ENCODE results near the gene AMBP. TPM values are rescaled to one million over a fixed set of nuclear protein-coding genes. Genes with fewer than 3 reads are reported as not detected.

AMBP gene
- total RNA-seq, 1 experiment from 2014 or later = 0.22 TPM

DNA sequence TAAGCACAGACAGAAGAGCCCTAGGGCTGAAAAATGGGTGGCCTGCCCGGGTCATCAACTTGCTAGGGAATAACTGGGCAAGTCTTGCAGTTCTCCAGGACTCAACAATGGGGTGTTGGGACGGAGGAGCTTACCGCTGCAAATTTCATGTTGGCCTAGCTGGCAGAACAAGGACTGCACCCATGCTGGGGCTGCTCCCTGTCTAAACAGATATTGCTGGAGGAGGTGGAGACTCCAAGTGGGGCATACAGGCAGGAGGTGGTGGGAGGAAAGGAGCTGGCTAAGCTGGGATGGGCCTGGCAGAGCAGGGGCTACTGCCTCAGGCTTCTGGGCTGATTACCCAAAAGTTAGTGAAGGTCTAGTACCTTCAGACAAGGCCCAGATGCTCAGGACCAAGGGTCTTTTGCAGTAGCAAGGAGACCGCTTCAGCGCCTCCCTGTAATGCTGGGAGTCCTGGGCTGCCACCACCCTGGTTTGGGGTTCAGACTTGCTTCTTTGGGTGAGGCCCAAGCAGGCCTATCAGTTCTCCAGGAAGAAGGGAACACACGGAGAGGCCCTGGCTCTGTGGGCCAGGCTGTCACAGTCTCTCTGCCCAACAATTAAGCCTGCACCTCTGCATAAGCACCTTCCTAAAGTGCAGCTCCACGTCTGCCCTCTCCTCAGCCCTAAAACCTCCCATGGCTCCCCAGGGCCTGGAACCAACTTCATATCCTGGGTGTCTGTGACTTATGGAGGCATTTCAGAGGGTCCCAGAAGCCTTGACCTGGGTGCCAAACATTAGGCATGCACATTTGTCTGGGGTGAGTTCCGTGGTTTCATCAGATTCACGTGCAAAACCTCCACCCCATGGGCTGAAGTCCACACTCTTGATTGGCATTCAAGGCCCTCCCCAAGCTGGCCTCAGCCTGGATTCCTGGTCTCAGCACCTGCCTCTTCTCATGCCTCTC, 45.2 kb upstream of the AMBP start:
- TF ChIP-seq EZH2 (IDR thresholded peaks at IDR 0.05; ENCODE audit: low read length, unreplicated experiment) (no peak), EZH2phosphoT487 (IDR thresholded peaks at IDR 0.05; ENCODE audit: borderline replicate concordance, low read length) (no peak)
- TF ChIP-seq, protein P1, sequence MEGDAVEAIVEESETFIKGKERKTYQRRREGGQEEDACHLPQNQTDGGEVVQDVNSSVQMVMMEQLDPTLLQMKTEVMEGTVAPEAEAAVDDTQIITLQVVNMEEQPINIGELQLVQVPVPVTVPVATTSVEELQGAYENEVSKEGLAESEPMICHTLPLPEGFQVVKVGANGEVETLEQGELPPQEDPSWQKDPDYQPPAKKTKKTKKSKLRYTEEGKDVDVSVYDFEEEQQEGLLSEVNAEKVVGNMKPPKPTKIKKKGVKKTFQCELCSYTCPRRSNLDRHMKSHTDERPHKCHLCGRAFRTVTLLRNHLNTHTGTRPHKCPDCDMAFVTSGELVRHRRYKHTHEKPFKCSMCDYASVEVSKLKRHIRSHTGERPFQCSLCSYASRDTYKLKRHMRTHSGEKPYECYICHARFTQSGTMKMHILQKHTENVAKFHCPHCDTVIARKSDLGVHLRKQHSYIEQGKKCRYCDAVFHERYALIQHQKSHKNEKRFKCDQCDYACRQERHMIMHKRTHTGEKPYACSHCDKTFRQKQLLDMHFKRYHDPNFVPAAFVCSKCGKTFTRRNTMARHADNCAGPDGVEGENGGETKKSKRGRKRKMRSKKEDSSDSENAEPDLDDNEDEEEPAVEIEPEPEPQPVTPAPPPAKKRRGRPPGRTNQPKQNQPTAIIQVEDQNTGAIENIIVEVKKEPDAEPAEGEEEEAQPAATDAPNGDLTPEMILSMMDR (conservative IDR thresholded peaks at IDR 0.05; ENCODE audit: low read depth, low read length) = no peak
- Histone ChIP-seq H4K20me1 (ENCODE audit: low read length) (no peaks in the 10 kb centered on the region), H3K4me1 (ENCODE audit: insufficient read depth, low read length) (peaks cover under 1% of the 10 kb centered on the region; the same call in 1 of the 2 replicates), H3F3A (ENCODE audit: low read length, unreplicated experiment) (no peaks in the 10 kb centered on the region), H3K27me3 (ENCODE audit: low read length) (no peaks in the 10 kb centered on the region), H3K27ac (ENCODE audit: low read length) (no peak overlapping the region), H3K79me2 (ENCODE audit: low read length) (no peaks in the 10 kb centered on the region), H3K4me2 (ENCODE audit: low read length) (no peak overlapping the region), H3K9ac (ENCODE audit: low read length) (no peak overlapping the region), H3K9me3 (ENCODE audit: low read length) (no peaks in the 10 kb centered on the region), H3K36me3 (ENCODE audit: low read depth, low read length) (no peaks in the 10 kb centered on the region), H3K4me3 (ENCODE audit: low read length) (no peak overlapping the region), H3K9me2 (replicated peaks; ENCODE audit: low read length) (no peaks in the 10 kb centered on the region), H2AFZ (ENCODE audit: low read length) (no peak overlapping the region)
- BruUV-seq (replicated peaks) = no TSS peak
- ChIA-PET POLR2A (ENCODE audit: unreplicated experiment) (no interaction called here), CTCF (no interaction called here)
- intact Hi-C loops (cut with micrococcal nuclease) = no loop called here
- DNase-seq = no peak
- no peak for ATAC-seq

DNA sequence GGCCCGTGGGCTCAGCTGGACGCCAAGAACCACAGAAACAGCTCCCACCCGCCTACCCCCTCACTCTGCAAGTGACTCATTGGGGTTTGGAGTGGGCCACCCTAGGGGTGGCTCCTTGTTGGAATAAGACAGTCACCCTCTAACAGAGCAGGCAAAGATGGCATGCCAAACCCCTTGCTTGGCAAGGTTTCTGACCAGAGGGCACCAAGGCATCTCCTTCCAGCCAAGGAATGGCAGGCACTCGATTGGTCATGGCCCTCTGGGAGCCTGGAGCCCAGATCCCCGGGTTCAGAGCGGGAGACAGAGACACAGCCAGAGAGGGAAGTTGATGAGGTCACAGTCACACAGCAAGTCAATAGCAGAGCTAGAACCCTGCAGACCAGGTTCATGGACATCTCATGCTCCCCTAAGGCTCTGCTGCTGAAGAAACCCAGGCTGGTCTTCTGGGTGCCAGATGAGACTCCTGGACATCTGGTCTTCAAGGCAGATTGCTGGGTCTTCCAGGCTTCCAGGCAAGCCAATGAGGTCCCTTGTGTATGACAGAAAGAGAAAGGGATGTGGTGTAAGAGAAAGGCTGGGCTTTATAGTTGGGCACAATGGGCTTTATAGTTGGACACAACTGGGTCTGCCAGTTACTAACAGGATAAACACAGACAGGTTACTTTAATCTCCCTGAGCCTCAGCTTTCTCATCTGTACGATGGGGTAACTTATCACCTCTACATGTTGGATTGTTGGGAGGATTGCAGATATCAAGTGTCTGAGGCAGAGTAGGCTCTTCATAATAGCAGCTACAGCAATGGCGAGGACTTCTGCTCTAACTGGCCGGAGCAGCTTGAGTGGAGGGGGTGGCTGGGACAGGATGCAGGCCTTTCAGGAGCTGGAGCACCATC, 44.3 kb upstream of the AMBP start:
- ChIA-PET POLR2A (ENCODE audit: unreplicated experiment) (no interaction called here), CTCF (no interaction called here)
- H3K4me2 ChIP-seq (ENCODE audit: low read length) = no peak overlapping the region
- no peak for DNase-seq
- no peaks in the 10 kb centered on the region for H3K79me2 ChIP-seq (ENCODE audit: low read length)
- H3K4me3 ChIP-seq (ENCODE audit: low read length) = no peak overlapping the region
- intact Hi-C loops (cut with micrococcal nuclease) = no loop called here
- no peaks in the 10 kb centered on the region for H3K36me3 ChIP-seq (ENCODE audit: low read depth, low read length)
- BruUV-seq (replicated peaks) = no TSS peak
- no peaks in the 10 kb centered on the region for H3K9me3 ChIP-seq (ENCODE audit: low read length)
- H3K9ac ChIP-seq (ENCODE audit: low read length) = no peak overlapping the region
- no peak overlapping the region for H3K27ac ChIP-seq (ENCODE audit: low read length)
- ATAC-seq = no peak
- H3K27me3 ChIP-seq (ENCODE audit: low read length) = no peaks in the 10 kb centered on the region
- H3K9me2 ChIP-seq (replicated peaks; ENCODE audit: low read length) = no peaks in the 10 kb centered on the region
- no peaks in the 10 kb centered on the region for H4K20me1 ChIP-seq (ENCODE audit: low read length)
- H3K4me1 ChIP-seq (ENCODE audit: insufficient read depth, low read length) = peaks cover 3% of the 10 kb centered on the region; the same call in 1 of the 2 replicates
- H3F3A ChIP-seq (ENCODE audit: low read length, unreplicated experiment) = no peaks in the 10 kb centered on the region
- TF ChIP-seq EZH2phosphoT487 (IDR thresholded peaks at IDR 0.05; ENCODE audit: borderline replicate concordance, low read length) = no peak
- no peak for TF ChIP-seq EZH2 (IDR thresholded peaks at IDR 0.05; ENCODE audit: low read length, unreplicated experiment)
- TF ChIP-seq, protein P1 (conservative IDR thresholded peaks at IDR 0.05; ENCODE audit: low read depth, low read length) = no peak
- H2AFZ ChIP-seq (ENCODE audit: low read length) = no peak overlapping the region

Data from PC-3 (cell line).